ENCODE results near the gene PCCA.

Gene PCCA

GRCh38 chr13:100336795-100337516, 248.1 kb downstream of the PCCA start:
- H3K9ac ChIP-seq (ENCODE audit: low read length), result no peak overlapping the region
- peaks cover 8% of the 10 kb centered on the region for H3K36me3 ChIP-seq (replicated peaks; ENCODE audit: low read depth, low read length)
- H3K4me1 ChIP-seq (ENCODE audit: low read length), result peaks cover 20% of the 10 kb centered on the region
- TF ChIP-seq EZH2phosphoT487 (IDR thresholded peaks at IDR 0.05; ENCODE audit: low read depth) (no peak), CTCF (IDR thresholded peaks at IDR 0.05; ENCODE audit: low read depth, low read length) (no peak)
- H3K9me3 ChIP-seq (ENCODE audit: insufficient read depth, low read length), result 0 out of 2 replicates have a peak, but pooled peaks cover 4% of the 10 kb centered on the region
- H3K4me2 ChIP-seq (ENCODE audit: low read length), result no peak overlapping the region
- H3K27ac ChIP-seq (ENCODE audit: low read length), result no peak overlapping the region
- H2AFZ ChIP-seq (ENCODE audit: low read depth, low read length), result no peak overlapping the region
- H3K79me2 ChIP-seq (ENCODE audit: low read length), result no peaks in the 10 kb centered on the region
- no peaks in the 10 kb centered on the region for H3K27me3 ChIP-seq (ENCODE audit: low read depth, low read length)
- no peak overlapping the region for H3K4me3 ChIP-seq (ENCODE audit: low read length)
- no peaks in the 10 kb centered on the region for H4K20me1 ChIP-seq (ENCODE audit: insufficient read depth, low read length)

GRCh38 chr13:100338275-100338674, 249.4 kb downstream of the PCCA start:
- Histone ChIP-seq H3K27me3 (ENCODE audit: low read depth, low read length) (no peaks in the 10 kb centered on the region), H3K4me2 (ENCODE audit: low read length) (no peak overlapping the region), H3K4me1 (ENCODE audit: low read length) (peaks cover 16% of the 10 kb centered on the region), H3K27ac (ENCODE audit: low read length) (no peak overlapping the region), H3K4me3 (ENCODE audit: low read length) (no peak overlapping the region), H3K9me3 (ENCODE audit: insufficient read depth, low read length) (0 out of 2 replicates have a peak, but pooled peaks cover 4% of the 10 kb centered on the region), H3K36me3 (replicated peaks; ENCODE audit: low read depth, low read length) (peaks cover 8% of the 10 kb centered on the region), H3K79me2 (ENCODE audit: low read length) (no peaks in the 10 kb centered on the region), H4K20me1 (ENCODE audit: insufficient read depth, low read length) (no peaks in the 10 kb centered on the region), H2AFZ (ENCODE audit: low read depth, low read length) (no peak overlapping the region), H3K9ac (ENCODE audit: low read length) (no peak overlapping the region)
- no peak for TF ChIP-seq EZH2phosphoT487 (IDR thresholded peaks at IDR 0.05; ENCODE audit: low read depth)

- 0 out of 2 replicates have a peak, but pooled peaks cover 4% of the 10 kb centered on the region for H3K9me3 ChIP-seq (ENCODE audit: insufficient read depth, low read length)
- no peak overlapping the region for H3K4me3 ChIP-seq (ENCODE audit: low read length)
- no peaks in the 10 kb centered on the region for H3K79me2 ChIP-seq (ENCODE audit: low read length)
- H3K27me3 ChIP-seq (ENCODE audit: low read depth, low read length), result no peaks in the 10 kb centered on the region
- H2AFZ ChIP-seq (ENCODE audit: low read depth, low read length), result no peak overlapping the region
- H3K4me1 ChIP-seq (ENCODE audit: low read length), result peaks cover 4% of the 10 kb centered on the region
- TF ChIP-seq CTCF (IDR thresholded peaks at IDR 0.05; ENCODE audit: low read depth, low read length) (no peak), EZH2phosphoT487 (IDR thresholded peaks at IDR 0.05; ENCODE audit: low read depth) (no peak)
- no peaks in the 10 kb centered on the region for H4K20me1 ChIP-seq (ENCODE audit: insufficient read depth, low read length)
- peaks cover 8% of the 10 kb centered on the region for H3K36me3 ChIP-seq (replicated peaks; ENCODE audit: low read depth, low read length)
- H3K27ac ChIP-seq (ENCODE audit: low read length), result no peak overlapping the region
- no peak overlapping the region for H3K9ac ChIP-seq (ENCODE audit: low read length)
- no peak overlapping the region for H3K4me2 ChIP-seq (ENCODE audit: low read length)
These were observed 250.6 kb downstream of the PCCA start for GRCh38 chr13:100339411-100339940.

GRCh38 chr13:100340865-100341264, 252.0 kb downstream of the PCCA start:
- no peaks in the 10 kb centered on the region for H3K4me1 ChIP-seq (ENCODE audit: low read length)
- no peaks in the 10 kb centered on the region for H3K79me2 ChIP-seq (ENCODE audit: low read length)
- H4K20me1 ChIP-seq (ENCODE audit: insufficient read depth, low read length), result no peaks in the 10 kb centered on the region
- H3K9me3 ChIP-seq (ENCODE audit: insufficient read depth, low read length), result no peaks in the 10 kb centered on the region
- no peak overlapping the region for H3K4me3 ChIP-seq (ENCODE audit: low read length)
- no peak overlapping the region for H3K27ac ChIP-seq (ENCODE audit: low read length)
- H3K36me3 ChIP-seq (replicated peaks; ENCODE audit: low read depth, low read length), result no peaks in the 10 kb centered on the region
- H3K27me3 ChIP-seq (ENCODE audit: low read depth, low read length), result no peaks in the 10 kb centered on the region
- TF ChIP-seq EZH2phosphoT487 (IDR thresholded peaks at IDR 0.05; ENCODE audit: low read depth), result no peak
- H2AFZ ChIP-seq (ENCODE audit: low read depth, low read length), result no peak overlapping the region
- H3K9ac ChIP-seq (ENCODE audit: low read length), result no peak overlapping the region
- no peak overlapping the region for H3K4me2 ChIP-seq (ENCODE audit: low read length)

- Histone ChIP-seq H3K27me3 (ENCODE audit: low read depth, low read length) (no peaks in the 10 kb centered on the region), H3K79me2 (ENCODE audit: low read length) (no peaks in the 10 kb centered on the region), H3K4me2 (ENCODE audit: low read length) (no peak overlapping the region), H3K4me1 (ENCODE audit: low read length) (no peaks in the 10 kb centered on the region), H4K20me1 (ENCODE audit: insufficient read depth, low read length) (no peaks in the 10 kb centered on the region), H3K9me3 (ENCODE audit: insufficient read depth, low read length) (no peaks in the 10 kb centered on the region), H2AFZ (ENCODE audit: low read depth, low read length) (no peak overlapping the region), H3K4me3 (ENCODE audit: low read length) (no peak overlapping the region), H3K36me3 (replicated peaks; ENCODE audit: low read depth, low read length) (no peaks in the 10 kb centered on the region), H3K27ac (ENCODE audit: low read length) (no peak overlapping the region), H3K9ac (ENCODE audit: low read length) (no peak overlapping the region)
- TF ChIP-seq EZH2phosphoT487 (IDR thresholded peaks at IDR 0.05; ENCODE audit: low read depth) (no peak), CTCF (IDR thresholded peaks at IDR 0.05; ENCODE audit: low read depth, low read length) (no peak)
These were observed 252.4 kb downstream of the PCCA start for GRCh38 chr13:100341327-100341726.
